Stimulated activated CD4-positive, alpha-beta T cell treated with anti-CD3 and anti-CD28 coated beads, Interleukin-1b, Interleukin-23, amount 100 ng/mL, for 24 hours (primary cell): ENCODE results near the gene NR6A1.

Experiments
- DNase-seq, 4 experiments: peaks; one replicate each; pipeline ENCODE4 v3.0.0-alpha.2; 2020; ENCODE audit warnings: low read depth in 4 of 4, low spot score in 1 of 4

The NR6A1 gene

DNA sequence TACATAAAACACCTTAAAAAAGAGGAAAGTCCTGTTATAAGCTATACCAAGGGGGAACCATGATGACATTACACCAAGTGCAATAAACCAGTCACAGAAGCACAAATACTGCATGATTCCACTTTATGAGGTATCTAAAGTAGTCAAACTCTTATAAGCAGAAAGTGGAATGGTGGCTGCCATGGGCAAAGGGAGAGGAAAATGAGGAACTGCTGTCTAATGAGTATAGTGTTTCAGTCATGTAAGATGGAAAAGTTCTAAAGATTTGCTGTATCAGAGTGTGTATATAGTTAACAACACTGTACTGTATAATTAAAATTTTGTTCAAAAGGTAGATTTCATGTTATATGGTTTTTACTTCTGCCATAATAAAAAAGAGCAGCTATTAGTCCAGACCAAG lies 229.3 kb downstream of the NR6A1 start:
- DNase-seq: no peak

DNA sequence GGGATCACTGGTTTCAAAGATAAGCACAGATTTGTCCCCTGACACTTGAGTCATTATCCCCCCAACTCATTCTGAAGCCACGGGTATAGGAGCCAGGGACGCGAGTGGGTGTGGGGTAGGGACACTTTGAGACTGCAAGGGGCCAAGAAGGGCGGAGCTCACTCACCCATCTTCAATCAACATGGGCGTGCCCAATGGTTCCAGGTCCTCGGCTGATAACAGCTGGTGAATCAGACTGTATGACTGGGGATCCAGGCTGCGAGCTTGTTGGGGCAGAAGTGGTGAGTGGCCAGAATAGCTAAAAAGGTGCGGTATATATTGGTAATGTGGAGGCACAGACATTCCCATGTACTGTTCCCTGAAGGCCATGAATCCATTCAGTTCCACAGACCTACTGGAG lies 233.2 kb downstream of the NR6A1 start:
- DNase-seq: no peak

DNA sequence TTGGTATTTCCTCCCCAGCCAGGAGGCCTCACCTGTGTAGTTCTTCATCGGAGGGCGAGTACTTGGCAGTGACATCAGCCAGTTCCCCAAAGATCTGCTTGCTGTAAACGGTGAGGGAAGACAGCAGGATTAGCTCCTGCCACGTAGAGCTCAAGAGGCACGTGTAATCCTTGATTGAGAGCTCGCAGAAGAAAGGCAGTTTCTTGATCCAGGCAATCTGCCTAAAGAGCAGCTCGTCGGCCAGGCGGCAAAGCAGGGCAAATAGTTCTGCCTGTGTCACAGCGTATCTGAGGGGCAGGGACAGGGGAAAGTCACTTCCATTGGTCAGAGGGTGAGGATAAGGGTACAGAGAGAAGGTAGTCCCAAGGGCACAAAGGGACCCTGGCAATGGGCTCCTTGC lies 235.3 kb downstream of the NR6A1 start:
- no peak for DNase-seq

DNA sequence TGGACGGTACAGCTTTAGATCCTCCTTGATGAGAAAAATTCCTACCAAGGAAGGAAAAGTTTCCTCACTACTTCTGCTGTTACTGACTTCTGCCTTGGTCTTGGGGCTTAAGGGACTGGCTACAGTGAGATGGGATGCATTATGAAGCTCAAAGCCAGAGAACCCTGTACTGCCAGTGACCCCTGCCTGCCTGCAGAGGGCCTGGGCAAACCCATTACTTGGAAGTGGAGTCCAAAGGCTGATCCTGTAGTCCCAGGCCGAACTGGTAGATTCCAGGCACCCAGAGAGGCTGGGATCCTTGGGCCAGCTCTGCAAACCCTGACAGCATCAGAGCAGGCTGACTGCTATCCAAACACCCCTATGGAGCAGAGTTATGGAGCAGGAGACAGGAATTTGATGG lies 238.2 kb downstream of the NR6A1 start:
- DNase-seq: no peak

DNA sequence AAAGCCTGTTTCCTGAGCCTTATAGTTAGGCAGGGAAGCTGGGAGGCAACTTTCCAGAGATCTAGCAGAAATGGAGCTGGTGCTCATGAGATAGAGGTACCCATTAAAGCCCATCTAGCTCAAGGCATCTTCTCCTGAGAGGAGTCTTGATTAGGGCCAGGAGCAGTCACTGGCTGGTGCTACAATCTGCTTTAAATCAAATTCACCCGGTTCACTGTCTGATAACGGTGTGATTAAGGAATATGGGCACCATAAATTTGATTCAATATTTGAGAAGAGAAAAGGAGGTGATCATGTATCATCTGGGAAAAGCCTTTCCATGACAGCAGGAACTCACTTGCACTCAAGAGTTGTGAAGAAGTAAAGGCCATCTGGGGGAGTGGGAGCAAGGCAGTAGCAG lies 240.0 kb downstream of the NR6A1 start:
- DNase-seq: no peak

DNA sequence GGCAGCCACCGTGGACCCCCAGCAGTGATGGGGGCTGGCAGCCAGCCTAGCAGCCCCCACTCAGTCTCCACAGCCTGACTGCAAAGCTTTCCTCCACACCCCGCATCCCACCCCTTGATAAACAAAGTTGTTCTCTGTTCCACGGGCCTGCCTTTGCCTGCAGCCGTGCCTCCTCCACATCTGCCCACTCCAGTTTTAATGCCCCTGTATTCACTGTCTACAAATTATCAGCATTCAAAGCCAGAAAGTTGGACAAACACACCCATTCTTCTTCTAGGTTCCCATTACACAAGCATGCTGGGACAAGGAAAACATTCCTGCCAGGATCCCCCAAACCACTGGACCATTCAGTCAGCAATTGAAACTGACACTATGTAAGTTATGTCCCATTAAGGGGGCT lies 240.9 kb downstream of the NR6A1 start:
- DNase-seq: no peak

DNA sequence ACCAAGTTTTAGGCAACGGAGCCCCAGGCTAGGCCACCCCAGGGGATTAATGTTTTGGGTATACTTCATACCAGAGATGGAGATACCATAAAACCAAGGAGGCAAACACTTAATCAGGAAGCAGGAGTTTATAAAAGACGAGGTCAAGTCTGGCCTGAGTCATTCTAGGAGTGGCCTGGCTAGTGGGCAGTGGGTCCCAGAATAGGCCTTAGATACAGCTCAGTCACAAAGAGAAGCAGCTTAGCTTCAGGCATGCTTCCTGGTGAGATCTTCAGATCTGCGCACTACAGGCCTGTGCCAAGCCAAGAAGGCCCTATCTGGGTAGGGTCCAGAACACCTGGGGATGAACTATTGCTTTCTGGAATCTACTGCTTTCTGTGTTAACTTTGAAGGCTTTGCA lies 243.3 kb downstream of the NR6A1 start:
- no peak for DNase-seq

DNA sequence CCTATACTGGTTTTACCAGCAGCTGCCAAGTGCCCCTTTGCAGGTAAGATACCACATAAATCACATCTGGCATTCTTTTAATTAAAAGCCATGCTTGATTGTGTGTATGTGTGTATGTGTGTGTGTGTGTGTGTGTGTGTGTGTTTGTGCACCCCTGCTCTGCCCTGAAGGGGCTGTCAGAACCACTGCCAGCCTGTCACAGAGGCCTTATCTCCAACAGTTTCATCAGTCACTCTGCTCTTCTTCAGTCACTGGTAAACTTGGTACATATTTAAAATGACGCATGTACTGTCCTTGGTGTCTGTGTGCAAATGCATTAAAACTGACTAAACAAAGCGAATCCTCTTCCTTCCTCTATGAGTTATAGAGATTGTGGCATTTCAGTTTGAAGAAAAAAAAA lies 244.9 kb downstream of the NR6A1 start:
- no peak for DNase-seq

DNA sequence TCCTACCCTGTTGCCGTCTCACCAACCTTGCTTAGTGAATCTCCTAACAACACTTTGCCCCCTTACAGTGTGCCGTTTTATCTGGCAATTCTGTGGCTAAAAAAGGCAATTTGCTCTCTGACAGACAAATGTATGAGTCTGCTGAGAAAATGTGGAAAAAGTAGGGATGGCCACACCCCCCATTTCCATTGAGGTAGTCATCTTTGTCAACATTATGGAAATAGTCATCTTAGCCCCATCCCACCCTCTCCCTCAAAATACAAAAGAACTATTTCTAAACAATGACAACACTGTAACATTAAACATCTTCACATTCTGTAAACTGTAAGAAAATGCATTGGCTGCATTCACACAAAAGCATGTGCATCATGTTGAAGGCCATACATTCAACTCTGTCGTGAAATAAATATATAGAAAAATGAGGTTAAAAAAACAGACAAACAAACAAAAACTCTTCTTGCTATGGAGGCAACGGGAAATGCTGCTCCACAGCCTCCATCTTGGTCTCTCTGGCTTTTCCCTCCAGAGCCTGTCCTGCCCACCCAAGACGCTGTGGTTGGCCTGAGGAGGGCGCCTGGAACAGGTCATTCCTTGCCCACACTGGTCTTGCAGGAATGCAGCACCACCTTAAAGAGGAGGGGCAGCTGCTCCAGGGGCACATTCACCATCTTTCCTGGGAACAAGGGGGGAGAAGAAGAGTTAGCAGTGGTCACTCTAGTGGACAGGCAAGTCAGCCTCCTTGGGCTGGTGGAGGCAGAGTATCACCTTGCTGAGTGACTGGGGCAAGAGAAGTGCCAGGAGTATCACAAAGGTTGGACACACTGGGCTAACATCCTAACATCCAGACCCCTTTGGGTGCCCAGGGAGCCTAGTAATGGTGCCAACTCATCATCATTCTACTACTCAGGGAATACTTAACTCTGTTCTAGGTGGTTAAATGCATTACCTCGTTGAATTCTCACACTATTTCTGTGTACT lies 248.7 kb downstream of the NR6A1 start:
- DNase-seq: no peak

DNA sequence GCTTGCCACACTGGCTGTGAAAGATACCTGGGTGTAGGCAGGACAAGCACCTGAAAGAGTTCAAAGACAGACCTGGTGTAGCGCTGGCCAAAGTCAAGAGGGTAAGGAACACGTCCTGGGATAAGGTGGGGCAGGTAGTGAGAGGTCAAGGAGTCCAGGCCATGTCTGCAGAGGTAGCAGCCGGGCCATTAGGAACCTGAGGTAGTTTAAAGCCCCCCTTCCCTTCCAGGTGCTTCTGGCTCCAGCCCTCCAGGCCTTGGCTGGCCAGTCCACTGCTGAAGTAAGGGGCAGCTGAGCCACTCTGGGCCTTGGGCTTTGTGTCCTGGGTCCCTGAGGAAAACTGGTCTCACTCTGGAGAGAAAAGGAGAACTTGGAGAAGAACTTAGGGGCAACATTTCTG lies 250.0 kb downstream of the NR6A1 start:
- no peak for DNase-seq

DNA sequence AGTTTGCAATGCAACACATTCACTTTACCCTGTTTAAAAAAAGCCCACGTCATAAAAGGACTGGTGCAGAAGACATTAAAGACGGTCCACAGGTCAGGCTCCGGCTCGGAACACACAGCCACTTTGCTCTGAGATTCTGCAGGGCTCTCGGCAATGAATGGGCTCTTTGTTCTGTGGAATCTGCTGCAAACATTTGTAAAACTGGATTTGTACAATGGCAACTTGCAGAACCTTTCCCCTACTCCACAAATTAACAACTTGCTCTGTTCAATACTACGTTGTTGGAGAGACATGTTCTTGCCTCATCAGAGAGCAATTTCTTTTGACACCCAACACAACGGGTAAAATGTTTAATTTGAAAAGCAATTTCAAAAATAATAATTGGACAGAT lies 250.9 kb downstream of the NR6A1 start:
- DNase-seq: no peak

DNA sequence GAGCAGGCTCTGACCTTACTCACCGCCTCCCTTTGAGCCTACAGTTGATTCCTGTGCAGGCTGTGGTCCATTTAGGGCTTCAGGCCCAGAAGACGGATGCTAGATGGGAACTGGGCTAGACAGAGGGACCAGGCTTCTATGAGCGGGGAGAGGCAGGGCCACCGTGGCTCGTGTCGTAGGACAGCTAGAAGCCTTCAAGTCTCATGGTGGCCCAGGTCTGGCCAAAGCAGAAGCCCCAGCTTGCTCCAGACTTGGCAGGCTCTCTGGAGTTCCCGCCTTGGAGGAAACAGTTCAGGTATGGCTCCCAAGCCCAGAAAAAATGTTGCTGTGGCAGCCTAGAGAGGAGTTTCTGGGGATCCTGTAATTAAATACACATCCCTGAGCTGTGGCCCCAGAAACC lies 253.0 kb downstream of the NR6A1 start:
- no peak for DNase-seq

DNA sequence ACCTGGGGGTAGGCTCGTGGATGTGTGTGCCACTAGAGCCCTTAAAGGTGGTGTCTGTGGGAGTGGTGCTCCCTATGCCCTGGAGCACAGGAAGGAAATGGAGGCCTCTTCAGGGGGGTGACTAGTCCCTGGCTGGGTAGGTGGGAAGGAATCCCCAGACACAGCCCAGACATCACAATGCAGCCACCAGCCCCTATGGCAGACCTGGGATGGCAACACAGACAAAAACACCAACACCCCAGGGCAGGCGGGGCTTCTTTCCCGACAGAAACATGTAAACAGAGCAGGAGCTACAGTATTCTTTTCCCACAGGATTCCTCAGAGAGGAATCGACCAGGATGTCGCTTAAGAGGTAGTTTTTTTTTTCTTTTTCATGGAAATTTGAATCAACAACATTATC lies 253.5 kb downstream of the NR6A1 start:
- no peak for DNase-seq

DNA sequence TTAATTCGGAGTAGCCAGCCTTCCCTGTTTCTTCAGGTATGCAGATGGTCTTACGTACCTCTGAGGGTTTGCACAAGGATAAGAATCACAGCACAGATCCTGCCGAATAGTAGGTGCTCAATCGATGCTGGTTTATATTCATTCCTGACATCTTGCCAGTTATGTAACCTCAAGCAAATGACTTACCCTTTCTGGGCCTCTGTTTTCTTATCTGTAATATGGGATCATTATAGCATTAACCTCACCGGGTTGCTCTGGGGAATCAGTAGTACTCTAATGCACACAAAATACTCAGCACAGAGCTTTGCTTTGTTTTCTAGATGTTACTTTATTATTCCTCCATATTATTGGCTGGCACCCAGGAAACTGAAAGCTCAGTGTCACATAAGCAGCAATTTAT lies 256.2 kb downstream of the NR6A1 start:
- DNase-seq: no peak

DNA sequence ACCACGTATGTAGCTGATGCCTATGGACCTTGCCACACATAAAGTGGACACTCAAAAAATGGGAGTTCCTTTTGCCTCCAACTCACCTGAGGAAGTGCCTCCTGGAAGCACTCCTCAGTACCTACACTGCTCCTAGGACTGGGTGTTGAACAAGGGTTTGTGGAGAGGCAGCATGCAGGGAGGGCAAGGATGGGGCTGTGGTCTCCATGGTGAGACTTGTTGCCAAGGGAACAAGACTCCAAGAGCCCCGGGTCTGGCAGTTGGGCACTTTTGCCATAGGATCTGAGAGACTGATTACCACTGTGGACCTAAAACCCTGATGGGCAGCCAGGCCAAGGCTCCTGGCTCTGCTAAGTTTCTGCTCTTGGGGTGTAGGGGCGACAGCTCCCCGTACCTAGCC lies 257.0 kb downstream of the NR6A1 start:
- DNase-seq: no peak

DNA sequence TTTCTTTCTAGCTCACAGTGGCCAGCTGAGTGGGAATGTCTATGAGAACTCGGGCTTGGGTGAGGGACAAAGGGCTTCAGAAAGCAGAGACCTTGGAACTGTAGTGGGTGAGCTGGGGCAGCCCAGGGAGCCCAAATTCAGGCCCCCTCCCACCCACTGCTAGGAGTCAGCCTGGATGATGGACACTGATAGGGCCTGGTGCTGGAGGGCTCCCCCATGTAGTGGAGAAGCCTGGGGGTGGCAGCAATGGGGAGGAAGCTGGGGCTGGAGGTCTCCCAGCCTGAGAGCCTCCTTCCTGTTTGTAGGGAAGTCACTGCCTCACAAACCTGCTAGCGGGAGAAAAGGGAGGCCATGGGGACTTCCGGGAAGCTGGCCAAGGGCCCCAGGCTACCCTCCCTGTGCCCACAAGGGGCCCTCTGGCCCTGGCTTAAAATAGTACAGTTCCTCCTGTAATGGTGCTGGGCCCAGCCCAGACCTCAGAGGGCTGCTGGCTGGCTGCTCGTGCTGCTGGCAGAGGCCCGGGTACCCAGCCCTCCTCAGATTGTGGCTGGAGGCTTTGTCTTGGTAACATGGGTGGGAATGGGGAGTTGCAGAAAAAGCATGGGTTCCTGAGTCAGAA lies 257.6 kb downstream of the NR6A1 start:
- no peak for DNase-seq

DNA sequence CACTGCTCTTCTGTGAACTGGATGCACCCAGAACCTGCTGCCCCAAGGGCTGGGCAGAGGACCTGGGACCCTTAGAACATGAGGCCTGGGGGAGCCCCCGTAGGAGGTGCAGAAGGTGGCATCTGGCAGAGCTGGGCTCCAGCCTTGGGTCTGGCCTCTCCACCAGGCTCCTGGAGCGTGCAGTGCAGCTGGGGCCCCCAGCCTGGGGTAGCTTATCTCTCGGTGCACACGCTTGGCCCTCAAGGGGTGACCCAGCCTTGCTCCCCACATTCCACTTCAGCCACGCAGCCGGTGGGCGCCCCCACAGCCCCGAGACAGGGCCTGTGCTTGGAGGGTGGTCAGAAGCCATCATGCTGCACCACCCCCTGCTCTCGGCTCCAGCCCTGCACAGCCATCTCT lies 258.3 kb downstream of the NR6A1 start:
- no peak for DNase-seq

DNA sequence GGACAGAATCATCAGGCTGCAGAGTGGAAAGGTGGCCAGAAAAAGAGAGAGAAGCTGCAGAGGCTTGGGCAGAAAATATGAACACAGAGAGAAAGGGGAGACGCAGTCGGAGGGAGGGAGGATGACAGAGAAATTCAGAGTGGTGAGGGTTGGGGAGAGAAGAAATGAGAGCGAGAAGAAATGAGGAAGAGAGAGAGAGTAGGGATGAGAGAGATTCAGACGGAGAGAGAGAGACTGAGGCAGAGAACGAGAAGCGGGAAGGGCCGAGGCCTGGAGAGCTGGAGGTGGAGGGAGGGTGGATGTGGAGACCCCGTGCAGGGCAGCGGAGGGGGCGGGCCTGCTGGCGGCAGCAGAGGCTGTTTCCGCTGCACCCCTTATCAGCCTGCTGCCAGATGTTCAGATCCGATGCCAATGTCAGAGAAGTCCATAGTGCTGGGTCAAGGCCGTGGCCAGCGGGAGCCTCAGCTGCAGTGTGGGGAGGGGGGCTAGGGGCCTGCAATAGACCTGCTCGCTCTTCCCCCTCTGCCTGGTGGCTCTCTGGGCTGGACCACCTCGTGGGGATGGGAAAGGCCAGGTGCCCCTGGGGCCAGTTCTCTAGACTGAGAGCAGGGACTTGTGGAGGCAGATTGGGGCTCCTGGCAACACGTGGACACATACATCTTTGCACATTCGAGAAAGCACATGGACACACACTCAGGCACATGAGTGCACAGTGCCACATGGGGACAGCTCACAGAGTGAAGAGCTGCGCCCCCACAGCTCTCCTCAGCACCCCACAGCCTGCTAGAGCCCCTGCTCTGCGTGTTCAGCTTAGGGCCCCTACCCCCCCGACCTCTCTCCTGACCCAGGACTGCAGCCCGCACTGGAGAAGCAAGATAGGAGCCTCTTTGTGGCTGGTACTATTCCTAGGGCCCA lies 259.0 kb downstream of the NR6A1 start:
- no peak for DNase-seq

DNA sequence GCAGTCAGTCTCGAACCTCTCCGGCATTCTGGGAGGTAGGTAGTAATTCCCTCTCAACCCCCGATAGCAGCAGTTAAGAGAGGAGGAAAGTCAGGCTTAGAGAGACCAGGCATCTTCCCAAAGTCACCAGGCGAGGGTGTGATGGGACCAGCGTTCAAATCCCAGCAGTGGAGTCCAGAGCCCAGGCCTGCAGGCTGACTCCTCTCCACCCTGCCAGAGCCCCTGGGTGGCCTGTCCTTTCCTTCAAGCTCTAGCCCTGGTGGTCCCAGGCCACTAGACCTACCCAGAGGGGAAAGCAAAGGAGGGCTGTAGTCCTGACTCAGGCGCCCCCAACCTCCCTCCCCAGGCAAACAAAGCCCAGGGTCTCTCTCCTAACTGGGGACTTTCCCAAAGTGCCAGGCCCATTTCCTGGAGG lies 259.7 kb downstream of the NR6A1 start:
- DNase-seq: no peak

DNA sequence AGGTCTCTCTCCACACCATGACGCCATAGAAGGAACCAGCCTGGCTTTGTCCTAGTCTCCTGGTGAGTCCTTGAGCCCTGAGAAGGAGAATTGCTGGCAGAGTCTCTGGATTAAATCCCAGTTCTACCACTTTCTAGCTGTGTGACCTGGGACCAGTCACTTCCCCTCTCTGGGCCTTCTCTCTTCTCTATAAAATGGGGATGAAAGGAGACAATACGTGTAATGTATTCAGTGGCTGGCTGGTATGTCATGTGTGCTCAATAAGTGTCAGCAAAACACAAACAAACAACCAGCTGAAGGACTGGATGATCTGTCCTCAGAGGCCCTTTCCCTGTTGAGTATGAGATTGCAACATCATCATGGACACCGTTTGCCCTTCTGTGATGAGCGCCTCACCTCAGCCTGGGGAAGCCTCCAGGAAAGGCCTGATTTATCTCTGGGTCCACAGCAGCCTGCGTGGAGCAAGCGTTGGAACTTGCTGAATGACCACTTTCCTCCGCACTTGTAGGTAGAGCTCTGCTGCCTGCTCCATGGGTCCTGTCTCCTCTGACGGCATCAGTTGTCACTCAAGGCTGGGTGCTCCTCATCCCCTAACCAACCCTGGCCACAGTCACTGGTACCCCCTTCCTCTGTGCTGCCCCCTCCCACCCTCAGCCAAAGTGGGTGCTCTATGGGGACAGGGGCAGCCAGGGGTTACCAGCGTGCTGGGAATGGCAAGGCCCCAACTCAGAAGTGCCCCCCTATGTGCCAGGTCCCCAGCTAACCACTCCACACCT lies 260.3 kb downstream of the NR6A1 start:
- no peak for DNase-seq

DNA sequence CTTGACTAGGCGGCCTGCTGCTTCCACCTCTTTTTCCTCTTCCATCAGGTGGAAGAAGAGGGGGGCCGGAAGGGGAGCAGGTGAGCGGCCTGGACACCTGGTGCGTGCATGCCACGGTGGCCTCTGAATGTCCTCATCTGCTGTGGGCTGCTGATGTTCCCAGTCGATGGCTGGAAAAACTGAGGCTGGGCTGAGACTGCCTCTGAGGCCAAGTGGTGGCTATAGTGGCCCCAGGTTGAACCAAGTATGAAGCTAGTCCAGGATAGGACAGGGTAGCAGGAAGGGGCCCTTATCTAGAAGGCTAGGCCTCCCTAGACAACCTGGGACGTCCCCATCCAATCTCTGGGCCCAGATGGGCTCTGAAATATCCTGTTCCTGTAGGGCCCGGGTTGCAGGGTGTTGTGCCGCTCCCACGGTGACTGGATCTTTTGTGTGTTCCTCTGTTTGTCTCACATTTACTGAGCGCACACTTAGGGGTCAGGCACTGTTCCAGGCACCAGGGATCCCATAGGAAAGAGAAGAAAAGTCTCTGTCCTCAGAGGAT lies 263.2 kb downstream of the NR6A1 start:
- no peak for DNase-seq
